ENCODE results near the gene PCDH9. TPM values are rescaled to one million over a fixed set of nuclear protein-coding genes. Genes with fewer than 3 reads are reported as not detected.
"Not testable (repeated sequence)": the region's sequence is repeated elsewhere in the genome, so short reads cannot be mapped to it uniquely, and the experiment has no call there.

PCDH9 gene
- total RNA-seq, 2 donors from 2014 or later = 0.12 to 0.34 TPM

- ATAC-seq (replicated peaks in 1 of 2) = no peak
- Mint-ChIP-seq H3K27ac (no peak overlapping the region), H3K4me3 (no peak overlapping the region), H3K36me3 (ENCODE audit: insufficient read depth in 2 of 2) (no peaks in the 10 kb centered on the region), H3K27me3 (ENCODE audit: low read depth) (no peaks in the 10 kb centered on the region), H3K4me1 (ENCODE audit: low read depth) (no peaks in the 10 kb centered on the region), H3K9me3 (no peaks in the 10 kb centered on the region)
- DNase-seq = no peak
These were observed 341.4 kb downstream of the PCDH9 start for GRCh38 chr13:66888698-66889097.

GRCh38 chr13:66887088-66887487 is 343.0 kb downstream of the PCDH9 start:
- ATAC-seq (replicated peaks in 1 of 2) = no peak
- Mint-ChIP-seq H3K27ac (no peak overlapping the region), H3K4me1 (ENCODE audit: low read depth) (no peaks in the 10 kb centered on the region), H3K4me3 (no peak overlapping the region), H3K36me3 (ENCODE audit: insufficient read depth in 2 of 2) (no peaks in the 10 kb centered on the region), H3K9me3 (peaks cover 0 to 2% of the 10 kb centered on the region in 2 donors), H3K27me3 (ENCODE audit: low read depth) (no peaks in the 10 kb centered on the region)
- no peak for DNase-seq

- H3K27ac Mint-ChIP-seq = no peak overlapping the region
- peaks cover 0 to 2% of the 10 kb centered on the region in 2 donors for H3K9me3 Mint-ChIP-seq
- H3K36me3 Mint-ChIP-seq (ENCODE audit: insufficient read depth in 2 of 2) = no peaks in the 10 kb centered on the region
- H3K4me3 Mint-ChIP-seq = no peak overlapping the region
- no peaks in the 10 kb centered on the region for H3K4me1 Mint-ChIP-seq (ENCODE audit: low read depth)
- DNase-seq (no peak), ATAC-seq (replicated peaks in 1 of 2) (no peak)
- H3K27me3 Mint-ChIP-seq (ENCODE audit: low read depth) = no peaks in the 10 kb centered on the region
These were observed 343.9 kb downstream of the PCDH9 start for GRCh38 chr13:66886264-66886663.

GRCh38 chr13:66881170-66881569 is 349.0 kb downstream of the PCDH9 start:
- not testable (repeated sequence) for H3K27me3 Mint-ChIP-seq (ENCODE audit: low read depth); ATAC-seq (replicated peaks in 1 of 2); H3K36me3 Mint-ChIP-seq (ENCODE audit: insufficient read depth in 2 of 2); H3K4me1 Mint-ChIP-seq (ENCODE audit: low read depth); DNase-seq; H3K27ac Mint-ChIP-seq; H3K9me3 Mint-ChIP-seq; H3K4me3 Mint-ChIP-seq

GRCh38 chr13:66879988-66880387 is 350.1 kb downstream of the PCDH9 start:
- no peaks in the 10 kb centered on the region for H3K27me3 Mint-ChIP-seq (ENCODE audit: low read depth)
- H3K36me3 Mint-ChIP-seq (ENCODE audit: insufficient read depth in 2 of 2) = no peaks in the 10 kb centered on the region
- ATAC-seq (replicated peaks in 1 of 2) (no peak), DNase-seq (no peak)
- peaks cover 0 to 6% of the 10 kb centered on the region in 2 donors for H3K9me3 Mint-ChIP-seq
- no peaks in the 10 kb centered on the region for H3K4me1 Mint-ChIP-seq (ENCODE audit: low read depth)
- no peak overlapping the region for H3K27ac Mint-ChIP-seq
- H3K4me3 Mint-ChIP-seq = no peak overlapping the region

GRCh38 chr13:66875264-66875663 is 354.9 kb downstream of the PCDH9 start:
- DNase-seq (no peak), ATAC-seq (replicated peaks in 1 of 2) (no peak)
- Mint-ChIP-seq H3K27me3 (ENCODE audit: low read depth) (no peaks in the 10 kb centered on the region), H3K9me3 (peaks cover 3% of the 10 kb centered on the region in 2 donors), H3K4me1 (ENCODE audit: low read depth) (no peaks in the 10 kb centered on the region), H3K27ac (no peak overlapping the region), H3K4me3 (no peak overlapping the region), H3K36me3 (ENCODE audit: insufficient read depth in 2 of 2) (no peaks in the 10 kb centered on the region)

- peaks cover 0 to 2% of the 10 kb centered on the region in 2 donors for H3K9me3 Mint-ChIP-seq
- H3K4me3 Mint-ChIP-seq = no peak overlapping the region
- H3K4me1 Mint-ChIP-seq (ENCODE audit: low read depth) = no peaks in the 10 kb centered on the region
- no peak for DNase-seq
- no peaks in the 10 kb centered on the region for H3K36me3 Mint-ChIP-seq (ENCODE audit: insufficient read depth in 2 of 2)
- ATAC-seq (replicated peaks in 1 of 2) = no peak
- no peak overlapping the region for H3K27ac Mint-ChIP-seq
- no peaks in the 10 kb centered on the region for H3K27me3 Mint-ChIP-seq (ENCODE audit: low read depth)
These were observed 365.5 kb downstream of the PCDH9 start for GRCh38 chr13:66864627-66865026.

- Mint-ChIP-seq H3K9me3 (peaks cover 1 to 2% of the 10 kb centered on the region in 2 donors), H3K27ac (no peak overlapping the region), H3K36me3 (ENCODE audit: insufficient read depth in 2 of 2) (no peaks in the 10 kb centered on the region)
These were observed 369.2 kb downstream of the PCDH9 start for GRCh38 chr13:66860878-66861417.

GRCh38 chr13:66859934-66860877 is 369.9 kb downstream of the PCDH9 start:
- Mint-ChIP-seq H3K36me3 (ENCODE audit: insufficient read depth in 2 of 2) (no peaks in the 10 kb centered on the region), H3K27ac (no peak overlapping the region)

More at GRCh38 chr13:66860878-66861417, 369.2 kb downstream of the PCDH9 start:
- no peak overlapping the region for H3K4me3 Mint-ChIP-seq
- ATAC-seq (replicated peaks in 1 of 2) = no peak
- DNase-seq = no peak
- H3K4me1 Mint-ChIP-seq (ENCODE audit: low read depth) = no peaks in the 10 kb centered on the region
- H3K27me3 Mint-ChIP-seq (ENCODE audit: low read depth) = no peaks in the 10 kb centered on the region

GRCh38 chr13:66859078-66859477 is 371.1 kb downstream of the PCDH9 start:
- H3K36me3 Mint-ChIP-seq (ENCODE audit: insufficient read depth in 2 of 2) = no peaks in the 10 kb centered on the region
- H3K27ac Mint-ChIP-seq = no peak overlapping the region
- no peaks in the 10 kb centered on the region for H3K27me3 Mint-ChIP-seq (ENCODE audit: low read depth)
- ATAC-seq (replicated peaks in 1 of 2) (no peak), DNase-seq (no peak)
- H3K9me3 Mint-ChIP-seq = peaks cover 0 to 1% of the 10 kb centered on the region in 2 donors
- H3K4me1 Mint-ChIP-seq (ENCODE audit: low read depth) = no peaks in the 10 kb centered on the region
- H3K4me3 Mint-ChIP-seq = no peak overlapping the region

More at GRCh38 chr13:66859934-66860877, 369.9 kb downstream of the PCDH9 start:
- DNase-seq = no peak
- H3K4me1 Mint-ChIP-seq (ENCODE audit: low read depth) = no peaks in the 10 kb centered on the region
- H3K4me3 Mint-ChIP-seq = no peak overlapping the region
- no peaks in the 10 kb centered on the region for H3K27me3 Mint-ChIP-seq (ENCODE audit: low read depth)
- ATAC-seq (replicated peaks in 1 of 2) = no peak
- peaks cover 0 to 1% of the 10 kb centered on the region in 2 donors for H3K9me3 Mint-ChIP-seq

- Mint-ChIP-seq H3K27me3 (ENCODE audit: low read depth) (no peaks in the 10 kb centered on the region), H3K4me3 (no peak overlapping the region), H3K27ac (no peak overlapping the region), H3K4me1 (ENCODE audit: low read depth) (no peaks in the 10 kb centered on the region), H3K36me3 (ENCODE audit: insufficient read depth in 2 of 2) (no peaks in the 10 kb centered on the region), H3K9me3 (peaks cover 0 to 1% of the 10 kb centered on the region in 2 donors)
- no peak for DNase-seq
- ATAC-seq (replicated peaks in 1 of 2) = no peak
These were observed 372.0 kb downstream of the PCDH9 start for GRCh38 chr13:66858163-66858562.

GRCh38 chr13:66855131-66855530 is 375.0 kb downstream of the PCDH9 start:
- H3K36me3 Mint-ChIP-seq (ENCODE audit: insufficient read depth in 2 of 2) = no peaks in the 10 kb centered on the region
- H3K27ac Mint-ChIP-seq = no peak overlapping the region
- H3K4me1 Mint-ChIP-seq (ENCODE audit: low read depth) = no peaks in the 10 kb centered on the region
- H3K9me3 Mint-ChIP-seq = peaks cover 0 to 5% of the 10 kb centered on the region in 2 donors
- DNase-seq (no peak), ATAC-seq (replicated peaks in 1 of 2) (no peak)
- H3K4me3 Mint-ChIP-seq = no peak overlapping the region
- H3K27me3 Mint-ChIP-seq (ENCODE audit: low read depth) = no peaks in the 10 kb centered on the region

GRCh38 chr13:66853564-66853963 is 376.6 kb downstream of the PCDH9 start:
- Mint-ChIP-seq H3K4me1 (ENCODE audit: low read depth) (no peaks in the 10 kb centered on the region), H3K27ac (no peak overlapping the region), H3K36me3 (ENCODE audit: insufficient read depth in 2 of 2) (no peaks in the 10 kb centered on the region), H3K9me3 (peaks cover 0 to 7% of the 10 kb centered on the region in 2 donors), H3K4me3 (no peak overlapping the region), H3K27me3 (ENCODE audit: low read depth) (no peaks in the 10 kb centered on the region)
- DNase-seq (no peak), ATAC-seq (replicated peaks in 1 of 2) (no peak)
